Pancreas (tissue), 10 donors: ENCODE data around the gene BRSK2. TPM values are rescaled to one million over a fixed set of nuclear protein-coding genes. Genes with fewer than 3 reads are reported as not detected.

Source experiments
- ATAC-seq, 4 donors: fragments of 200-7000 bp; cut with Tn5 transposase; one replicate each; pipeline versions ENCODE4 v1.8.0 to v1.9.1; 2020; ENCODE audit warnings: mild to moderate bottlenecking in 4 of 4, moderate library complexity in 4 of 4
- DNase-seq, 6 donors: peaks; one replicate each; pipeline ENCODE4 v3.0.0-alpha.2; 2020
- FAIRE-seq: peaks from 2 replicates; lab custom pipeline; 2012; peaks lifted over from hg19 to GRCh38; lab: Jason Lieb, UNC
- H3K27ac ChIP-seq, 4 donors: fragments of 200-600 bp; sonication (generic); 1 replicate in 3 of 4; 2 replicates in 1 of 4; pipeline versions ENCODE4 v1.5.0 to v1.8.0; 2020
- H3K27me3 ChIP-seq, 4 donors: fragments of 200-600 bp; one replicate each; pipeline ENCODE4 v1.8.0; 2021
- H3K36me3 ChIP-seq, 3 donors: fragments of 200-600 bp; sonication (generic) in 1 of 3; one replicate each; pipeline versions ENCODE4 v1.5.0 to v1.8.0; 2020 to 2021
- H3K4me1 ChIP-seq, 3 donors: fragments of 200-600 bp; one replicate each; pipeline ENCODE4 v1.8.0; 2021
- H3K4me3 ChIP-seq, 4 donors: fragments of 200-600 bp; sonication (generic) in 2 of 4; one replicate each; pipeline versions ENCODE4 v1.5.0 to v1.8.0; 2020 to 2021
- H3K9me3 ChIP-seq, 4 donors: fragments of 200-600 bp; one replicate each; pipeline ENCODE4 v1.8.0; 2021
- CTCF ChIP-seq, 4 donors: fragments of 200-600 bp; sonication (generic) in 3 of 4; IDR thresholded peaks; one replicate each; pipeline versions ENCODE4 v1.5.0 to v1.8.0; 2021; ENCODE audit warnings: antibody characterized with exemption in 4 of 4
- WGBS, 2 donors: extraction: QIAGEN DNeasy Blood & Tissue Kit; methylation state at CpG; one replicate each; pipeline ENCODE4 v1.1.7; 2013; 5-methylcytosine and 5-hydroxymethylcytosine counted together
- intact Hi-C, 3 donors: fragments of 100-400 bp; cut with DNase I; formaldehyde crosslinking; loops; one replicate each; pipeline versions ENCODE4 v1.11.1 to v1.14.2; 2022
- polyA plus RNA-seq, 2 donors: library from polyadenylated mRNA; stranded (reverse); fragments of 200-250 nt; gene quantifications; one replicate each; pipeline ENCODE4 v1.2.3, GENCODE V29; 2013
- total RNA-seq, 6 donors: library from RNA; stranded (reverse); fragmentation: NEBNext Ultra II Directional in 4 of 6; extraction: Animal tissue kit (Norgen Biotek cat#: 25700) in 4 of 6; gene quantifications; one replicate each; pipeline versions ENCODE4 v1.2.1 to v1.2.4, GENCODE V29; 2021 to 2023
- donor health status: healthy with polysubstance abuse.
- donor health status: DM: no; HTN: no; CAD: no; lungs with moderate emphysema.
- donor health status: DM: no; HTN: no; CAD: no.
- donor health status: control.
- donor health status: control.
- donor health status: Bipolar disorder and iron deficiency.
- donor health status: DM: yes; HTN: yes; CAD: no.
- donor health status: DM: no; HTN: no; CAD: no.
- donor health status: DM: no; HTN: no; CAD: no.
- donor health status: DM: yes; HTN: yes; CAD: no.

BRSK2 gene
- total and polyA plus RNA-seq, 8 donors: 44.2 to 215 (median 70.9) TPM

- H3K4me3 ChIP-seq: no peak overlapping the region
- no peak overlapping the region for H3K27ac ChIP-seq
- no peaks in the 10 kb centered on the region for H3K27me3 ChIP-seq
- FAIRE-seq: no peak
- TF ChIP-seq CTCF (IDR thresholded peaks at IDR 0.05): no peak
- no peak for DNase-seq
- H3K9me3 ChIP-seq: no peaks in the 10 kb centered on the region
- H3K36me3 ChIP-seq: no peaks in the 10 kb centered on the region
- ATAC-seq: no peak
- intact Hi-C loops: no loop called here
- WGBS, 2 donors: 86 to 91% methylated on average over 20 of the region's 20 CpGs
- peaks cover 0 to 7% (median 0%) of the 10 kb centered on the region in 3 donors for H3K4me1 ChIP-seq
Observed at GRCh38 chr11:1360181-1360834, 29.4 kb upstream of the BRSK2 start.

- no peaks in the 10 kb centered on the region for H3K27me3 ChIP-seq
- H3K27ac ChIP-seq: no peak overlapping the region
- ATAC-seq (no peak), FAIRE-seq (no peak), DNase-seq (no peak)
- peaks cover 0 to 5% (median 0%) of the 10 kb centered on the region in 3 donors for H3K4me1 ChIP-seq
- no peaks in the 10 kb centered on the region for H3K36me3 ChIP-seq
- 89 to 94% methylated on average over 16 of the region's 16 CpGs for WGBS, 2 donors
- no peak overlapping the region for H3K4me3 ChIP-seq
- intact Hi-C loops: no loop called here
- TF ChIP-seq CTCF (IDR thresholded peaks at IDR 0.05): no peak
- no peaks in the 10 kb centered on the region for H3K9me3 ChIP-seq
Observed at GRCh38 chr11:1360835-1361357, 28.8 kb upstream of the BRSK2 start.

- ATAC-seq: no peak
- Histone ChIP-seq H3K27me3 (no peaks in the 10 kb centered on the region), H3K4me1 (no peaks in the 10 kb centered on the region), H3K27ac (no peak overlapping the region), H3K9me3 (no peaks in the 10 kb centered on the region), H3K36me3 (no peaks in the 10 kb centered on the region), H3K4me3 (no peak overlapping the region)
- TF ChIP-seq CTCF (IDR thresholded peaks at IDR 0.05): no peak
- FAIRE-seq: no peak
- peak in 1 of 6 donors; percentile 1 for DNase-seq
- intact Hi-C loops: no loop called here
- WGBS, 2 donors: 73 to 79% methylated on average over 7 of the region's 7 CpGs
Observed at GRCh38 chr11:1361882-1362281, 27.9 kb upstream of the BRSK2 start.

- no peaks in the 10 kb centered on the region for H3K27me3 ChIP-seq
- no peaks in the 10 kb centered on the region for H3K4me1 ChIP-seq
- ATAC-seq (no peak), DNase-seq (peak in 1 of 6 donors; percentile 33), FAIRE-seq (no peak)
- H3K36me3 ChIP-seq: no peaks in the 10 kb centered on the region
- H3K9me3 ChIP-seq: no peaks in the 10 kb centered on the region
- no peak overlapping the region for H3K27ac ChIP-seq
- WGBS, 2 donors: 72 to 80% methylated on average over 8 of the region's 8 CpGs
- intact Hi-C loops: no loop called here
- no peak overlapping the region for H3K4me3 ChIP-seq
- TF ChIP-seq CTCF (IDR thresholded peaks at IDR 0.05): no peak
Observed at GRCh38 chr11:1367721-1368120, 22.0 kb upstream of the BRSK2 start.

GRCh38 chr11:1368216-1368615, 21.5 kb upstream of the BRSK2 start:
- DNase-seq (peak in 1 of 6 donors; percentile 42), FAIRE-seq (no peak), ATAC-seq (no peak)
- Histone ChIP-seq H3K27me3 (no peaks in the 10 kb centered on the region), H3K9me3 (no peaks in the 10 kb centered on the region), H3K27ac (no peak overlapping the region), H3K4me3 (no peak overlapping the region), H3K36me3 (no peaks in the 10 kb centered on the region), H3K4me1 (no peaks in the 10 kb centered on the region)
- intact Hi-C loops: no loop called here
- no peak for TF ChIP-seq CTCF (IDR thresholded peaks at IDR 0.05)
- 82 to 85% methylated on average over 9 of the region's 9 CpGs for WGBS, 2 donors
